Uterus (tissue), 2 donors: ENCODE measurements around the gene LIF.

Experiments used
- POLR2A ChIP-seq, 2 donors: fragments of 450-650 bp; IDR thresholded peaks; one replicate each; pipeline ENCODE4 v1.6.1; 2016; ENCODE audit warnings: antibody characterized with exemption in 2 of 2, mild to moderate bottlenecking in 1 of 2, moderate library complexity in 1 of 2
- TF ChIP-seq, protein P1 (sequence below), 4 experiments: fragments of 200-600 bp in 2 of 4; fragments of 450-650 bp in 2 of 4; sonication (generic) in 2 of 4; IDR thresholded peaks; one replicate each; pipeline ENCODE4 v1.5.1; 2016 to 2019; ENCODE audit warnings: antibody characterized with exemption in 4 of 4, mild to moderate bottlenecking in 2 of 4, moderate library complexity in 1 of 4

DNA sequence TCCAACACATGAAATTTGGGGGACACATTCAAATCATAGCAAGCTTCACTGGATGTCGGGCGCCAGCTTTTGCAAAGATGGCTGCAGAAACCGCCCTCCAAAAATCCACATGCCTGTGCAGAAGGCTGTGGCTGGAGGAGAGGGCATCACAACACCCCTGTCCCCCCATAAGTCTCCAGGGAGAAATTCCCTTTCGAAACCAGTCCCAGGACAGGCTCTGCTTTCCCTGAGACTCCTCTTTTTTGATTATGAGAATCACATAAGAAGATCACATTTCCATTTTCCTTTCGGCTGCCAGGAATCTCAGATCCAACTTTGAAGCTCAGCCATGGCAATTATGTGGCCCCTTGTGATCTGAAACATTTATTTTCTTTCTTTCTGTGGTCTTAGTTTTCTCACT is 9.7 kb downstream of the LIF start:
- TF ChIP-seq, protein P1, sequence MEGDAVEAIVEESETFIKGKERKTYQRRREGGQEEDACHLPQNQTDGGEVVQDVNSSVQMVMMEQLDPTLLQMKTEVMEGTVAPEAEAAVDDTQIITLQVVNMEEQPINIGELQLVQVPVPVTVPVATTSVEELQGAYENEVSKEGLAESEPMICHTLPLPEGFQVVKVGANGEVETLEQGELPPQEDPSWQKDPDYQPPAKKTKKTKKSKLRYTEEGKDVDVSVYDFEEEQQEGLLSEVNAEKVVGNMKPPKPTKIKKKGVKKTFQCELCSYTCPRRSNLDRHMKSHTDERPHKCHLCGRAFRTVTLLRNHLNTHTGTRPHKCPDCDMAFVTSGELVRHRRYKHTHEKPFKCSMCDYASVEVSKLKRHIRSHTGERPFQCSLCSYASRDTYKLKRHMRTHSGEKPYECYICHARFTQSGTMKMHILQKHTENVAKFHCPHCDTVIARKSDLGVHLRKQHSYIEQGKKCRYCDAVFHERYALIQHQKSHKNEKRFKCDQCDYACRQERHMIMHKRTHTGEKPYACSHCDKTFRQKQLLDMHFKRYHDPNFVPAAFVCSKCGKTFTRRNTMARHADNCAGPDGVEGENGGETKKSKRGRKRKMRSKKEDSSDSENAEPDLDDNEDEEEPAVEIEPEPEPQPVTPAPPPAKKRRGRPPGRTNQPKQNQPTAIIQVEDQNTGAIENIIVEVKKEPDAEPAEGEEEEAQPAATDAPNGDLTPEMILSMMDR (IDR thresholded peaks at IDR 0.05), result no peak
- no peak for TF ChIP-seq POLR2A (IDR thresholded peaks at IDR 0.05)
